ENCODE results near the gene ACE. TPM values are rescaled to one million over a fixed set of nuclear protein-coding genes. Genes with fewer than 3 reads are reported as not detected.

The ACE gene
- total RNA-seq, 2 donors from 2014 or later = 0.61 to 1.4 TPM

Other genes with a start within 250 kb of the ACE start
- 10 to 100 TPM in 1 of 2 donors, 1 to 10 TPM in 1; 6.7 to 10.8 TPM for gene CYB561, start 30.8 kb upstream of the ACE start, total RNA-seq
- under 1 TPM in 1 of 2 donors, not detected in 1; 0.05 TPM for gene KCNH6, start 46.3 kb downstream of the ACE start, total RNA-seq
- 100 to 1,000 TPM; 108 to 115 TPM for gene DCAF7, start 73.4 kb downstream of the ACE start, total RNA-seq
- 10 to 100 TPM; 12.5 to 27.8 TPM for gene TACO1, start 123.8 kb downstream of the ACE start, total RNA-seq
- gene MAP3K3, start 145.4 kb downstream of the ACE start, total RNA-seq = 10 to 100 TPM; 30.8 to 38.7 TPM
- 100 to 1,000 TPM; 101 to 144 TPM for gene LIMD2, start 223.1 kb downstream of the ACE start, total RNA-seq

Data from activated T-helper 17 cell treated with anti-CD3 and anti-CD28 coated beads, Interleukin-2, amount 50 U/mL, for 72 hours (primary cell).